AG10803 (cell line): ENCODE results near the gene SNX3.
A peak's percentile ranks its signal among the peaks of the same experiment; 100 is the strongest.
"Not testable (repeated sequence)": the region's sequence is repeated elsewhere in the genome, so short reads cannot be mapped to it uniquely, and the experiment has no call there.

Source experiments
- DNase-seq: peaks from one replicate; pipeline ENCODE4 v3.0.0; 2010; ENCODE audit warnings: low read depth
- H3K4me3 ChIP-seq: 2 replicates; pipeline ENCODE4 v1.5.1; 2011; ENCODE audit warnings: mild to moderate bottlenecking, low read length, control low read depth
- CTCF ChIP-seq: conservative IDR thresholded peaks from 2 replicates; pipeline ENCODE4 v1.5.1; 2011; ENCODE audit warnings: mild to moderate bottlenecking, low read length, control low read depth, inconsistent platforms

The SNX3 gene

GRCh38 chr6:108294297-108294726 lies 33.5 kb upstream of the SNX3 start:
- peak overlapping the region; percentile 88 for H3K4me3 ChIP-seq
- TF ChIP-seq CTCF, result no peak

DNA sequence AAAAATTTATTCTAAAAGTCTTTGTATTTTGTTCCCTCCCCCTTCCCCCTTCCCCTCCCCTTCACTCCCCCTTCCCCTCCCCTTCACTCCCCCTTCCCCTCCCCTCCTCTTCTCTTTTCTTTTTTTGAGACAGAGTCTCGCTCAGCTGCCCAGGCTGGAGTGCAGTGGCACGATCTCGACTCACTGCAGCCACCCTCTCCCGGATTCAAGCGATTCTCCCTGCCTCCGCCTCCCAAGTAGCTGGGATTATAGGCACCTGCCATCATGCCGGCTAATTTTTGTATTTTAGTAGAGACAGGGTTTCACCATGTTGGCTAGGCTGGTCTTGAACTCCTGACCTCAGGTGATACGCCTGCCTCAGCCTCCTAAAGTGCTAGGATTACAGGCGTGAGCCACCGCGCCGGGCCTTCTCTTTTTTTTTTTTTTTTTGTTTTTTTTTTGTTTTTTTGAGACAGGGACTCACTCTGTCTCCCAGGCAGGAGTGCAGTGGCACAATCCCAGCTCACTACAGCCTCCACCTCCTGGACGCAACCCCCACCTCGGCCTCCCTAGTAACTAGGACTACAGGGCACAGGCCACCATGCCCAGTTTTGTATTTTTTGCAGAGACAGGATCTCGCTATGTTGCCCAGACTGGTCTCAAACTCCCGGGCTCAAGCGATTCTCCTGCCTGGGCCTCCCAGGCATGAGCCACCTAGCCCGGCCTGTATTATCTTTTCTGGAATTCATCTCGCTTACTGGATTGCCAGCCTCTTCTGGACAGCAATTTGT lies 32.9 kb upstream of the SNX3 start:
- H3K4me3 ChIP-seq, result no peak overlapping the region
- no peak for DNase-seq
- no peak for TF ChIP-seq CTCF

More at GRCh38 chr6:108294297-108294726, 33.5 kb upstream of the SNX3 start:
- DNase-seq, result no peak

DNA sequence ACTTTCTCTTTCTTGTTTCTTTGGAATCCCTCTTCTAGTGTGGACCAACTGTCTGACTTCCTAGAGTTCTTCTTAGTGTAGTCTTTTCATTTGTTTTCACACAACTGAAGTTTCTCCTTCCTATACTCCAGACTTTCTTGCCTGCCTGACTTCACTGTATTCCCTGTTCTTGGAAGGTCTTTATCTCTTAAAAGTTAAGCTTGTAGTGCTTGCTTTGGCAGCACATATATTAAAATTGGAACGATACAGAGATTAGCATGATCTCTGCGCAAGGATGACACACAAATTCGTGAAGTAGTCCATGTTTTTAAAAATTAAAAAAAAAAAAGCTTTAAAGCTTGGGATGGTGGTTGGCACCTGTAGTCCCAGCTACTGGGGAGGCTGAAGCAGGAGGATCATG lies 31.7 kb upstream of the SNX3 start:
- not testable (repeated sequence) for DNase-seq, H3K4me3 ChIP-seq

- no peak overlapping the region for H3K4me3 ChIP-seq
- TF ChIP-seq CTCF, result no peak
- DNase-seq, result no peak
Observed at GRCh38 chr6:108291091-108291490, 30.3 kb upstream of the SNX3 start.

- no peak for DNase-seq
- TF ChIP-seq CTCF, result no peak
Observed at GRCh38 chr6:108288742-108289141, 27.9 kb upstream of the SNX3 start.

GRCh38 chr6:108287373-108287772 lies 26.5 kb upstream of the SNX3 start:
- TF ChIP-seq CTCF, result no peak
- no peak for DNase-seq
- no peak overlapping the region for H3K4me3 ChIP-seq

More at GRCh38 chr6:108288742-108289141, 27.9 kb upstream of the SNX3 start:
- H3K4me3 ChIP-seq, result no peak overlapping the region

- DNase-seq, result no peak
- TF ChIP-seq CTCF, result no peak
- no peak overlapping the region for H3K4me3 ChIP-seq
Observed at GRCh38 chr6:108286366-108286765, 25.5 kb upstream of the SNX3 start.
